PFSK-1 (cell line): ENCODE measurements around the gene ATP6V1B1.

Source experiments
- FOXP2 ChIP-seq: optimal IDR thresholded peaks from 2 replicates; pipeline ENCODE3; 2011; ENCODE audit warnings: borderline replicate concordance, control low read depth, inconsistent platforms; ENCODE audit not compliant: insufficient read depth; ENCODE audit errors: extremely low read length, extremely low read depth
- POLR2AphosphoS5 ChIP-seq: IDR thresholded peaks from 2 replicates; pipeline ENCODE4 v1.6.1; 2012; ENCODE audit warnings: low read depth, mild to moderate bottlenecking, control low read depth, low read length, moderate library complexity
- REST ChIP-seq, 2 experiments: IDR thresholded peaks; 2 replicates each; pipeline versions ENCODE4 v1.6.1 to v1.8.0; 2011 to 2012; ENCODE audit warnings: low read depth in 2 of 2, low read length in 2 of 2, control low read depth in 1 of 2, inconsistent platforms in 1 of 2, mild to moderate bottlenecking in 1 of 2, moderate library complexity in 1 of 2; ENCODE audit not compliant: insufficient read depth in 1 of 2
- SIN3A ChIP-seq: IDR thresholded peaks from 2 replicates; pipeline ENCODE4 v1.6.1; 2012; ENCODE audit warnings: mild to moderate bottlenecking, low read length, moderate library complexity, borderline replicate concordance; ENCODE audit not compliant: insufficient read depth
- TAF1 ChIP-seq: IDR thresholded peaks from 2 replicates; pipeline ENCODE4 v1.6.1; 2012; ENCODE audit warnings: low read length, control low read depth, borderline replicate concordance; ENCODE audit not compliant: insufficient read depth

The ATP6V1B1 gene

GRCh38 chr2:70921839-70922234 is 13.9 kb upstream of the ATP6V1B1 start:
- TF ChIP-seq FOXP2: no peak
- no peak for TF ChIP-seq POLR2AphosphoS5
- no peak for TF ChIP-seq SIN3A
- no peak for TF ChIP-seq REST (IDR thresholded peaks at IDR 0.05; ENCODE audit: insufficient read depth in 1 of 2, low read depth in 2 of 2, low read length in 2 of 2)
- TF ChIP-seq TAF1: no peak

- TF ChIP-seq POLR2AphosphoS5 (no peak), SIN3A (no peak), TAF1 (no peak), FOXP2 (no peak), REST (IDR thresholded peaks at IDR 0.05; ENCODE audit: insufficient read depth in 1 of 2, low read depth in 2 of 2, low read length in 2 of 2) (no peak)
Observed at GRCh38 chr2:70922235-70923234, 13.2 kb upstream of the ATP6V1B1 start.

- no peak for TF ChIP-seq TAF1
- no peak for TF ChIP-seq SIN3A
- TF ChIP-seq FOXP2: no peak
- no peak for TF ChIP-seq POLR2AphosphoS5
- no peak for TF ChIP-seq REST (IDR thresholded peaks at IDR 0.05; ENCODE audit: insufficient read depth in 1 of 2, low read depth in 2 of 2, low read length in 2 of 2)
Observed at GRCh38 chr2:70923378-70924015, 12.2 kb upstream of the ATP6V1B1 start.

- TF ChIP-seq FOXP2 (no peak), REST (IDR thresholded peaks at IDR 0.05; ENCODE audit: insufficient read depth in 1 of 2, low read depth in 2 of 2, low read length in 2 of 2) (no peak), TAF1 (no peak), SIN3A (no peak), POLR2AphosphoS5 (no peak)
Observed at GRCh38 chr2:70926042-70926441, 9.7 kb upstream of the ATP6V1B1 start.
